DND-41 (cell line): ENCODE data around the gene GCC1.

Experiments used
- ATAC-seq: fragments of 200-7000 bp; cut with Tn5 transposase; 3 replicates; pipeline ENCODE4 v1.9.1; 2021; ENCODE audit warnings: low read depth; ENCODE audit not compliant: insufficient read depth
- DNase-seq: peaks from one replicate; pipeline ENCODE4 v3.0.0-alpha.2; 2020
- H2AFZ ChIP-seq: 2 replicates; pipeline ENCODE4 v1.6.0; 2012; ENCODE audit warnings: low read depth, low read length
- H3K27ac ChIP-seq: 2 replicates; pipeline ENCODE4 v1.5.1; 2012; ENCODE audit warnings: low read length, inconsistent platforms
- H3K27me3 ChIP-seq: fragments of 200-600 bp; sonication (generic); 2 replicates; pipeline ENCODE4 v1.6.0; 2012; ENCODE audit warnings: low read length, mild to moderate bottlenecking, inconsistent platforms; ENCODE audit not compliant: insufficient read depth, poor library complexity
- H3K36me3 ChIP-seq: 2 replicates; pipeline ENCODE4 v1.5.1; 2012; ENCODE audit warnings: low read length, inconsistent platforms; ENCODE audit not compliant: insufficient read depth
- H3K4me1 ChIP-seq: 2 replicates; pipeline ENCODE4 v1.5.1; 2012; ENCODE audit warnings: mild to moderate bottlenecking, low read length; ENCODE audit not compliant: insufficient read depth
- H3K4me2 ChIP-seq: 2 replicates; pipeline ENCODE4 v1.6.0; 2012; ENCODE audit warnings: mild to moderate bottlenecking, moderate library complexity, low read length, inconsistent platforms; ENCODE audit not compliant: insufficient read depth
- H3K4me3 ChIP-seq, 2 experiments: fragments of 200-600 bp in 1 of 2; shearing (Covaris generic) in 1 of 2; 2 replicates each; pipeline ENCODE4 v1.5.1; 2012 to 2016; ENCODE audit warnings: inconsistent platforms in 2 of 2, low read length in 2 of 2, mild to moderate bottlenecking in 2 of 2, low read depth in 1 of 2, moderate library complexity in 1 of 2
- H3K79me2 ChIP-seq: 2 replicates; pipeline ENCODE4 v1.6.0; 2012; ENCODE audit warnings: low read length, inconsistent platforms; ENCODE audit not compliant: insufficient read depth
- H3K9ac ChIP-seq: 2 replicates; pipeline ENCODE4 v1.6.0; 2012; ENCODE audit warnings: low read depth, mild to moderate bottlenecking, inconsistent platforms, low read length, moderate library complexity
- H3K9me3 ChIP-seq: 2 replicates; pipeline ENCODE4 v1.5.1; 2012; ENCODE audit warnings: low read length, moderate library complexity, mild to moderate bottlenecking, inconsistent platforms; ENCODE audit not compliant: insufficient read depth, severe bottlenecking
- H4K20me1 ChIP-seq: 2 replicates; pipeline ENCODE4 v1.6.0; 2012; ENCODE audit warnings: low read length; ENCODE audit not compliant: insufficient read depth
- CTCF ChIP-seq: IDR thresholded peaks from 2 replicates; pipeline ENCODE4 v1.5.1; 2012; ENCODE audit warnings: borderline replicate concordance, low read length, moderate library complexity, mild to moderate bottlenecking; ENCODE audit not compliant: poor library complexity, severe bottlenecking; ENCODE audit errors: extremely low read depth
- EZH2 ChIP-seq: IDR thresholded peaks from 3 replicates; pipeline ENCODE4 v1.6.1; 2012; ENCODE audit warnings: borderline replicate concordance, low read depth, mild to moderate bottlenecking, moderate library complexity, low read length, inconsistent platforms; ENCODE audit not compliant: severe bottlenecking

The GCC1 gene

GRCh38 chr7:127591591-127591990 lies 6.2 kb upstream of the GCC1 start:
- no peak overlapping the region for H2AFZ ChIP-seq
- no peak overlapping the region for H3K4me2 ChIP-seq
- H4K20me1 ChIP-seq = peaks cover 7% of the 10 kb centered on the region; the same call in 1 of the 2 replicates
- no peaks in the 10 kb centered on the region for H3K27me3 ChIP-seq
- peaks cover 23% of the 10 kb centered on the region for H3K4me1 ChIP-seq
- no peaks in the 10 kb centered on the region for H3K9me3 ChIP-seq
- H3K36me3 ChIP-seq = peaks cover 23% of the 10 kb centered on the region
- TF ChIP-seq EZH2 = no peak
- H3K79me2 ChIP-seq = peaks cover 13% of the 10 kb centered on the region
- no peak overlapping the region for H3K9ac ChIP-seq
- H3K27ac ChIP-seq = no peak overlapping the region
- no peak for DNase-seq
- no peak for ATAC-seq
- no peak overlapping the region for H3K4me3 ChIP-seq

- H4K20me1 ChIP-seq = peaks cover 7% of the 10 kb centered on the region; the same call in 1 of the 2 replicates
- H3K36me3 ChIP-seq = peaks cover 23% of the 10 kb centered on the region
- ATAC-seq (no peak), DNase-seq (no peak)
- H3K9ac ChIP-seq = no peak overlapping the region
- no peaks in the 10 kb centered on the region for H3K27me3 ChIP-seq
- no peak overlapping the region for H2AFZ ChIP-seq
- TF ChIP-seq CTCF = no peak
- no peak for TF ChIP-seq EZH2
- H3K27ac ChIP-seq = no peak overlapping the region
- H3K4me2 ChIP-seq = no peak overlapping the region
- H3K4me1 ChIP-seq = peaks cover 24% of the 10 kb centered on the region
- H3K9me3 ChIP-seq = no peaks in the 10 kb centered on the region
- no peak overlapping the region for H3K4me3 ChIP-seq
- H3K79me2 ChIP-seq = peaks cover 13% of the 10 kb centered on the region
Observed at GRCh38 chr7:127591189-127591588, 5.8 kb upstream of the GCC1 start.

- peak overlapping the region; percentile 99 for H3K4me2 ChIP-seq
- no peak overlapping the region for H2AFZ ChIP-seq
- H3K4me1 ChIP-seq = peaks cover 32% of the 10 kb centered on the region
- H3K36me3 ChIP-seq = peaks cover 23% of the 10 kb centered on the region
- H3K27me3 ChIP-seq = no peaks in the 10 kb centered on the region
- DNase-seq (no peak), ATAC-seq (no peak)
- H3K27ac ChIP-seq = no peak overlapping the region
- 0 out of 4 replicates have a peak overlapping the region, but pooled peaks of 1 of the 2 experiments have one; percentile 80 for H3K4me3 ChIP-seq
- no peak overlapping the region for H3K9ac ChIP-seq
- H3K79me2 ChIP-seq = peaks cover 18% of the 10 kb centered on the region
- no peaks in the 10 kb centered on the region for H3K9me3 ChIP-seq
- H4K20me1 ChIP-seq = peaks cover 10% of the 10 kb centered on the region
- no peak for TF ChIP-seq CTCF
- TF ChIP-seq EZH2 = no peak
Observed at GRCh38 chr7:127589896-127590295, 4.5 kb upstream of the GCC1 start.

- TF ChIP-seq CTCF (peak; percentile 69), EZH2 (no peak)
- H3K79me2 ChIP-seq = peaks cover 28% of the 10 kb centered on the region
- peaks cover 24% of the 10 kb centered on the region for H3K36me3 ChIP-seq
- peak overlapping the region; percentile 99 for H3K4me2 ChIP-seq
- peak overlapping the region; percentile 91 for H3K9ac ChIP-seq
- H3K27me3 ChIP-seq = no peaks in the 10 kb centered on the region
- no peaks in the 10 kb centered on the region for H3K9me3 ChIP-seq
- H3K4me3 ChIP-seq = peak overlapping the region; percentile 52 to 80
- H3K27ac ChIP-seq = peak overlapping the region; percentile 76
- H4K20me1 ChIP-seq = peaks cover 20% of the 10 kb centered on the region
- peak overlapping the region; percentile 93 for H2AFZ ChIP-seq
- peak; percentile 46 for ATAC-seq
- peak; percentile 46 for DNase-seq
- peaks cover 42% of the 10 kb centered on the region for H3K4me1 ChIP-seq
Observed at GRCh38 chr7:127588697-127589482, 3.5 kb upstream of the GCC1 start.
